ENCODE measurements around the gene SCFD1.

- no peak for TF ChIP-seq GATA3 (IDR thresholded peaks at IDR 0.05; ENCODE audit: low read depth, low read length)
- TF ChIP-seq GATA2 (IDR thresholded peaks at IDR 0.05; ENCODE audit: low read depth, low read length): no peak
These were observed 56.9 kb downstream of the SCFD1 start for GRCh38 chr14:30678926-30679431.

Measured in SH-SY5Y (cell line).